Astrocyte of the cerebellum (primary cell): ENCODE data around the gene PDE10A.
A peak's percentile ranks its signal among the peaks of the same experiment; 100 is the strongest.

Source experiments
- DNase-seq: peaks from one replicate; pipeline ENCODE4 v3.0.0-alpha.2; 2011; ENCODE audit warnings: low read depth
- H3K4me3 ChIP-seq: 2 replicates; pipeline ENCODE4 v1.5.1; 2011; ENCODE audit warnings: mild to moderate bottlenecking, low read depth, low read length, moderate library complexity
- in situ Hi-C: cut with HindIII; loops from 2 replicates; pipeline ENCODE4 v1.10.0; 2017; ENCODE audit warnings: low sequenced_read_pairs
- TF ChIP-seq, protein P1 (sequence below): IDR thresholded peaks from 2 replicates; pipeline ENCODE4 v1.5.1; 2012; ENCODE audit warnings: low read length, low read depth, moderate library complexity, mild to moderate bottlenecking; ENCODE audit errors: missing control alignments

The PDE10A gene

DNA sequence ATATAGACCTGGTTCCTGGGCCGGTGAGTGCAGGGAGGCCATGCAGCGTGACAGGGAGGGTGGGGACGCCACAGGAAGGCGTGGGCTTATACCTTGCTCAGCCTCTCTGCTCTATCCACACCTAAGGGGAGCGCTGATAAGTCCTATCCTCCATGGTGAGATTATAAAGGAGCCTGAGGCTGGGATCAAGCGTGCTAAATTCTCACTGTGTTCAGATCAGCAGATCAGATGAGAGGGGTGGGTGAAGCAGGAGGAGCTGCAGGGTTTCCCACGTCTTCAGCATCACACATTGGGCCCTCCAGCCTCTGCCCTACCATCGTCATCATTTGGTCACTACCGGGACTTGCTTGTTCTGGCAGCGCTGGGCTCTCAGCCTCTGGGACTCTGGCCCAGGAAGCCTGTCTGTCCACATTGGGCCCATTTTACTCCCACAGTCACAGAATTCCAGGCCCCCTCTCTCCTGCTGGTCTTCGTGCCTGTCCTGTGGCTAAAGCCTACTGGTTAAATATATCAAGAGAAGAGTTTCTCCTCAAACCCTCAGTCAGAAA lies 29.1 kb upstream of the PDE10A start:
- no peak for DNase-seq
- TF ChIP-seq, protein P1, sequence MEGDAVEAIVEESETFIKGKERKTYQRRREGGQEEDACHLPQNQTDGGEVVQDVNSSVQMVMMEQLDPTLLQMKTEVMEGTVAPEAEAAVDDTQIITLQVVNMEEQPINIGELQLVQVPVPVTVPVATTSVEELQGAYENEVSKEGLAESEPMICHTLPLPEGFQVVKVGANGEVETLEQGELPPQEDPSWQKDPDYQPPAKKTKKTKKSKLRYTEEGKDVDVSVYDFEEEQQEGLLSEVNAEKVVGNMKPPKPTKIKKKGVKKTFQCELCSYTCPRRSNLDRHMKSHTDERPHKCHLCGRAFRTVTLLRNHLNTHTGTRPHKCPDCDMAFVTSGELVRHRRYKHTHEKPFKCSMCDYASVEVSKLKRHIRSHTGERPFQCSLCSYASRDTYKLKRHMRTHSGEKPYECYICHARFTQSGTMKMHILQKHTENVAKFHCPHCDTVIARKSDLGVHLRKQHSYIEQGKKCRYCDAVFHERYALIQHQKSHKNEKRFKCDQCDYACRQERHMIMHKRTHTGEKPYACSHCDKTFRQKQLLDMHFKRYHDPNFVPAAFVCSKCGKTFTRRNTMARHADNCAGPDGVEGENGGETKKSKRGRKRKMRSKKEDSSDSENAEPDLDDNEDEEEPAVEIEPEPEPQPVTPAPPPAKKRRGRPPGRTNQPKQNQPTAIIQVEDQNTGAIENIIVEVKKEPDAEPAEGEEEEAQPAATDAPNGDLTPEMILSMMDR = no peak
- in situ Hi-C loops = no loop called here
- no peak overlapping the region for H3K4me3 ChIP-seq

- H3K4me3 ChIP-seq = no peak overlapping the region
- in situ Hi-C loops = no loop called here
- no peak for DNase-seq
- TF ChIP-seq, protein P1 = peak; percentile 7
Measured at GRCh38 chr6:165689699-165690098, 26.7 kb upstream of the PDE10A start.

GRCh38 chr6:165686596-165687365 lies 23.7 kb upstream of the PDE10A start:
- in situ Hi-C loops = no loop called here
- no peak for DNase-seq
- H3K4me3 ChIP-seq = no peak overlapping the region
- TF ChIP-seq, protein P1 = no peak

DNA sequence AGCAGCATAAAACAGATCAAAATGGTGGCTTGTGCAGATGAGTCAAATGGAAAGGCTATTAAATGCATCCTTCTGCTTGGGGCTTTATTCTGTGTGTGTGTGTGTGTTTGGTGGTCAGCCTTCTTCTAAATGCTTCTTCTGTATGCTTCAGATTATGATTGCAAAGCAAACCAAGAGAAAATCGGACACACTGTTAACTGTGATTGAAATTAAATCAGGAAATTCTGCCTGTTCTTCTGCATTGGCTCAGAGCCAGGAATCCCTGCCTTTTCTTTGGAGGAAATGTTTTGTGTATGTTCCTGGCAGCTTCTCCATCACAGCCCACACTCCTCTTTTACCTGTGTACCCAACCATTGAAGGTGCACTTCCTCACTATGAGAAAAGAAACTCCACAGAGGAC lies 22.3 kb upstream of the PDE10A start:
- in situ Hi-C loops = no loop called here
- TF ChIP-seq, protein P1 = no peak
- no peak for DNase-seq
- H3K4me3 ChIP-seq = no peak overlapping the region

GRCh38 chr6:165684333-165684732 lies 21.3 kb upstream of the PDE10A start:
- in situ Hi-C loops = no loop called here

DNA sequence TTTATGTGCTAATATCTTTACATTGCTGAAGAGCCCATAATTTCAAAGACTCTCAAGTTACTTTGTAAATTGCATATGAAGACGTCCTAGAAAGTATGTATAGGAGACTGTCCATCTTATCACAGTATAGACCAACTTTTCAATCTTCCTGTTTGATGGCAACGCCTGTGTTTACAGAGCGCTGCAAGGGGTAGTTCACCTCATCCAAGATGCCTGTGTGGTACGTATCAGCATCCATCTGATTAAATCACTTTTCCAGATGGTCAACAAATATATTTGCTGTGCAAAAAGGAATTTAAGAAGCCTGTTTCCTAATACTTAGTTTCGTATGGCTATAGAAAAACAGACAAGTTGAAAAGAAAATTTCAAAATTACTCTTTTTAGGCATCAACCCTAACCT lies 17.9 kb upstream of the PDE10A start:
- TF ChIP-seq, protein P1 = no peak
- in situ Hi-C loops = no loop called here
- no peak for DNase-seq
- H3K4me3 ChIP-seq = no peak overlapping the region

More at GRCh38 chr6:165684333-165684732, 21.3 kb upstream of the PDE10A start:
- DNase-seq = no peak
- no peak overlapping the region for H3K4me3 ChIP-seq
- TF ChIP-seq, protein P1 = no peak
